EH (cell line): Measurements from ENCODE around the gene HRH2.
"Not testable (repeated sequence)": the region's sequence is repeated elsewhere in the genome, so short reads cannot be mapped to it uniquely, and the experiment has no call there.

ENCODE experiments used
- DNase-seq: peaks from one replicate; pipeline ENCODE4 v3.0.0-alpha.2; 2015; ENCODE audit warnings: low read depth

The HRH2 gene

DNA sequence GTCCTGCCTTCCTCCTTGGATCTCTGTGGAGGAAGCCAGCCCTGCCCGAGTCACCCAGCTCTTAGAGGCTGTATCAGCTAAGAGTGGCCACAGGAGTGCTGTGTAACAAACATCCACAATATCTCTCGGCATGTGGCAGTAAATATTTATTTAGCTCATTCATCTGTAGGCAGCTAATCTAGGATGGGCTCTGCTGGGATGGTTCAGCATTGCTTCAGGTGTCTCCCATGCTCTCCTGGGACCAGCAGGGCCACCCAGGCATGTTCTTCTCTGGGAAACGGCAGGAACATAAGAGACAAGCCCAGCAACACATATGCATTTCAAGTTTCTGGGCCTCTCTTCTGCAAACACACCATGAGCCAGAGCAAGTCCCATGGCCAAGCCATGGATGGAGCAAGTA lies 56.1 kb downstream of the HRH2 start:
- no peak for DNase-seq

GRCh38 chr5:175714479-175715085 lies 56.7 kb downstream of the HRH2 start:
- no peak for DNase-seq

DNA sequence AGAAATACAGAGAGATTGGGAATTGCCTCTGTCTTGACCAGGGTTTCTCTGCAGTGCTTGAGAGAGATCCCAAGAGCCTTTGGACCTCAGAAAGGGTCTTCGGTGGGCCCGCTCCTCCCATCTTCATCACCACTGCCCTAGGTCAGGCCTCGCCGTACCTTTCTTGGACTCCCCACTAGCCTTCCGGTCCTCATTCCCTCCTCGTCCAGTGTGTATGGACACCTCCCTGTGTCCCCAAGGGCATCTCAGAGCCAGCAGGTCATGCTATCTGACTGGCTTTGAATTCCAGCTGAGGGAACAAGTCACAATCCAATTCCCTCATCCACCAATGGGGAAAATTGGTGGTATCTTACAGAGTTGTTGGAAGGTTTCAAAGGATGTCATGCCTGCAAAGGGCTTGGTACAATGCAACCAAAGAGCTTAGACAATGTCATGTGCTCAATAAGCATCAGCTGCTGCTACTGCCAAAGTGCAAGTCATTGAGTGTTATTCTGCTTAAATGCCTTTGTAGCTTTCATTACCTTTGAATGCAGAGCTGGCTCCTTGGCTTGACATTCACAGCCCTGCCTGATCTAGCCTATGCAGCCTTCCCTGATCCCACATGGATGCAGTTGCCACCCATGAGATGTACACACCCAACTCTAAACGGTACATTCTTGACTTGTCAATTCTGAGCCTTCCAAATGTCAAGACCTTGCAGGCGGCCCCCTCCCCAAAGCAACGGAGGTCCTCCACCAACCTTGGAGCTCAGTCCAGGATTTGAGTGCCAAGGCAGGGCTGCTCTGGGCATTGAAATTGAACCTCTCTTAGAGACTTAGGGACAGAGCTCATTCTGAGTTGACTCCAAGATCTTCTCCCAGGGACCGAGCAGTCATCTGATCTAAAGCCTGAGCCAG lies 58.0 kb downstream of the HRH2 start:
- no peak for DNase-seq

DNA sequence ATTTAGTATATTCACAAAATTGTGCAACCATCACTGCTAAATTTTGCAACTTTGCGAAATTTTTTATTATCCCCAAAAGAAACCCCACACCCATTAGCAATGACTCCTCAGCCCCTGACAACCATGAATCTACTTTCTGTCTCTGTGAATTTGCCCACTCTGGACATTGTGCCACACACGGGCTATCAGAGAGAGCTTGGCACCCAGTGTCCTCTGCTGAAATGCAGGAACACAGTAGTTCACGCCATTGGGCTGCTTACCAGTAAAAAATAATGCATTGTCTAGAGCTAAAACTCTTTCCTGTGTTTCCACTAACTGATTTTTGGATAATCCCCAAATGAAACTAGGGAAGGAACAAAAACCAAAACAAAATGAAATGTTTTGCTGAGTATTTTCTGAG lies 60.0 kb downstream of the HRH2 start:
- no peak for DNase-seq

GRCh38 chr5:175718401-175719108 lies 60.7 kb downstream of the HRH2 start:
- DNase-seq: peak; percentile 24

DNA sequence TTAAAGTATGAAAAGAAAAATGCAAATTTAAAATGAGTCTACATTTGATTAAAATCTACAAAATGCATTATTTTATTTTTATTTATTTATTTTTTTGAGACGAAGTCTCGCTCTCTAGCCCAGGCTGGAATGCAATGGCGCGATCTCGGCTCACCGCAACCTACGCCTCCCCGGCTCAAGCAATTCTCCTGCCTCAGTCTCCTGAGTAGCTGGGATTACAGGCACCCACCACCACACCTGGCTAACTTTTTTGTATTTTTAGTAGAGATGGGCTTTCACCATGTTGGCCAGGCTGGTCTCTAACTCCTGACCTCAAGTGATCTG lies 61.2 kb downstream of the HRH2 start:
- not testable (repeated sequence) for DNase-seq

- DNase-seq: no peak
Measured at GRCh38 chr5:175724314-175725275, 66.7 kb downstream of the HRH2 start.

- DNase-seq: no peak
Measured at GRCh38 chr5:175728316-175728715, 70.4 kb downstream of the HRH2 start.

DNA sequence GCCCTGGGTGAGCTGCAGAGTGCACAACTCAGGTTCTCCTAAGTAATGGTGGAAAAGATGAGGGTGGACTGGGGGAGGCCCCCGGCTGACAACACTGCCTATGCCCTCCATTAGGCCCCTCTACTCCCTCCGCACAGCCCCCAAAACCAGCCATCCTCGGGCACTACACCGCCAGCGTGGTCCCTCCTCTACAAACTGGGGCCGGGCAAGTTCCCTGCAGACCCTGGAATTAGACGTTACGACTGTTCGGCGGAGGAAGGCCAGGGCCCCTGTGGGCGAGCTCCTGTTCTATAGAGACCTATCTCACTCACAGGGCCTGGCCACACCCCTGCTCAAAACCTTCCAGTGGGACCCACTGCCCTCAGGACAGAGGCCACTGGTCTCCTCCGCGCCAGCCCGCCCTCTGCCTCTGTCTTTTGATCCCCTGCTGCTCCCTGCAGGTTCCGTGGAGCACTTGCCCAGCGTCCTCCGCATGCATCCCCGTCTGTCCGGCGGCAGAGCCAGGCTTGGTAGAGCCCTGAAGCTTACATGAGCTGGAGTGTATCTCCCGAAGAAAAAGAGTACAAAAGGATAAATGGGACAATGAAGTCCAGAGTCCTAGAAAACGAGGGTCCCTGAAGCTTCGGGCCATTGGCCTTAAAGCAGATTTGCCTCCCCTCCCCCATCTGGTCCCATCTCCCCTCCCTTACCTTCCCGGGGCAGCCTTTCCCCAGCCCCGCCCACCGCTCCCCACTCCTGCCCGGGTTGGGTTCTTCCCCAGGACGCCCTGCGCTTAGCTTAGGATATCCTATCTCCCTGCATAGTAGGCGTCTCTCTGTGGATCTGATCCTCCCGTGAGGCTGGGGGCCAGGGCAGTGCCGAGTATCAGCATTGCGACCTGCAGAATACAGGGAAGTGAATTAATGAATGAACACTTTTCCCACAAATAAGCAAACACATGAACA lies 71.3 kb downstream of the HRH2 start:
- DNase-seq: peak; percentile 2

DNA sequence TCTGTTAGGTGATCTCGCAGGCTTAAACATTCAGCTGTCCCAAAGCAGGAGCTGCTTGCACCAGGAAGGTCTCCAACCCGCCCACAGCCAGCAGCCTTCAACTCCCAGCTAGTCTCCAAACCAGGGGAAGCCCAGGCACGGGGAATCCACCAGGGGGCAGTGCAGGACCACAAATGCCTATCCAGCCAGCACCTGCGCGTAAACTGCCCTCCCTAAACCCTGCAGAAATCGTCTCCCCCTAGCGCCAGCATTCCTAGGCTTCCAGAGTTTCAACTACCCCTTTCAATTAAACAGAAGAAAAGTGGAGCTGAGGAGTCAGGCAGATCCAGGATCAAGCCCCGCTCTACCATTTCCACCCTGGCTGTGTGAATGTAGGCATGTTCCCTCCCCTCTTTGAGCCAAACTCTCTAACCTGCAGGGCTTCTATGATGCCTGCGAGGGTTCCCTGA lies 72.0 kb downstream of the HRH2 start:
- peak; percentile 86 for DNase-seq

DNA sequence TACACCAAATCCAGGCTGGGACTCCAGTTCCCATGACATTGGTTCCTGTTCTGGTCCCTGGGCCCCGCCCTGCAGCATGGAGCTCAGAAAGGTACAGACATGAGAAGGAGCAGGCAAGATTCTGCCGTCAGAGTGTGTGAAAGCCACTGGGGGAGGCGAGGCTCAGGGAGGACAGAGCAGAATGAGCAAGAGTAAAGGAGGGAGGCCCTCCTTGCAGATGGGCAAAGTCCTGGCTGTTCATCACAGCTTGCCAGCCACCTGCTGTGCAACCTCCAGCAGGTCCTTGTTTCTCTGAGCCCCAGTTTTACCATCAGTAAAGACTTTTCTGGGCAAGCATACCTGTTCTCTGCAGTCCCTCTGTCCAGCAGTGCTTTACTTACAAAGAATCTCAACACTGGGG lies 73.3 kb downstream of the HRH2 start:
- DNase-seq: no peak

- no peak for DNase-seq
Measured at GRCh38 chr5:175731756-175732465, 74.0 kb downstream of the HRH2 start.

DNA sequence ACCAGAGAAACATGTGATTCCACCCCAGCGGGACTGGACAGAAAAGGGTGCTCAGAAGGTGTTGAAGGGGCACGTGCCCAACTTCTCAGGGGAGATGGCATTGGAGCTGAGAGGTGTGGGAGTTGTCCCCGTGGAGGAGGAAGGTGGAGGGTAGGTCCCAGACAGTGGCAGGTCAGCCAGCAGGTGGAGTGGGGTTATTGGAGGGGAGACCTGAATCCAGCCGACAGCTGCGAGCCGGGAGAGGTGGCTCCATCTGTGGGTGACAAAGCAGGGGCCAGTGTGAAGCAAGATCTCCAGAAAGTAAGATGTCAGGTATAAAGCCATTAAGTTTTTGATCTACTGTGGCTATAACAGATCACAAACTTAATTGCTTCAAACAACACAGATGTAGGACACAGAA lies 75.1 kb downstream of the HRH2 start:
- no peak for DNase-seq

- no peak for DNase-seq
Measured at GRCh38 chr5:175734016-175734415, 76.1 kb downstream of the HRH2 start.

DNA sequence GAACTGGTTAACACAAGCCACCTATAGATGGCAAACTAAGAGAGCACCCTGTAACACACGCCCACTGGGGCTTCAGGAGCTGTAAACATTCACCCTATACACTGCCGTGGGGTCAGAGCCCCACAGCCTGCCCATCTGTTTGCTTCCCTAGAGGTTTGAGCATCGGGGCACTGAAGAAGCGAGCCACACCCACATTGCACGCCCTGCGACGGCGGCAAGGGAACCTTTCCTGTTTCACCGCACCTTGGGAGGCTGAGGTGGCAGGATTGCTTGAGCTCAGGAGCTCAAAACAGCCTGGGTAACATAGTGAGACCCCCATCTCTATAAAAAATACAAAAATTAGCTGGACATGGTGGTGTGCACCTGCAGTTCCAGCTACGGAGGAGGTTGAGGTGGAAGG lies 76.6 kb downstream of the HRH2 start:
- no peak for DNase-seq

GRCh38 chr5:175735701-175736100 lies 77.8 kb downstream of the HRH2 start:
- no peak for DNase-seq

DNA sequence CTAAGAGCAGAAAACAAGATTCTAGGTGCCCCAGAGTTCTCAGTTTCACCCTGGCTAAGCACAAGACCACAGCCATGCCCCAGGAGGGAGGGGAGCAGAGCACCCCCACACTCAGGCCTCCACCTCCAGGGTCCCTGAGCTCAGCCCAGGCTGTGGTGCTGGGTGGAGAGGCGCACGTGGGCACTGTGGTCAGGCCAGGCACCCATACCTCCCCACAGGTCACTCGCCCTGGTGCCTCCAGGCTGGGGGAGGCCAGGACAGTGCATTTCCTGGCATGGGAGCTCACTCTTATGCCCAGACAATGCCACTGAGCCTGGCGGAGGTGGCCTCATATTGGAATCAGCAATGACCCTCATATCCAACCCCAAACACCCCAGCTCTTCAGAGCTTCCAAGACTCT lies 78.8 kb downstream of the HRH2 start:
- no peak for DNase-seq

- no peak for DNase-seq
Measured at GRCh38 chr5:175737481-175737880, 79.6 kb downstream of the HRH2 start.

DNA sequence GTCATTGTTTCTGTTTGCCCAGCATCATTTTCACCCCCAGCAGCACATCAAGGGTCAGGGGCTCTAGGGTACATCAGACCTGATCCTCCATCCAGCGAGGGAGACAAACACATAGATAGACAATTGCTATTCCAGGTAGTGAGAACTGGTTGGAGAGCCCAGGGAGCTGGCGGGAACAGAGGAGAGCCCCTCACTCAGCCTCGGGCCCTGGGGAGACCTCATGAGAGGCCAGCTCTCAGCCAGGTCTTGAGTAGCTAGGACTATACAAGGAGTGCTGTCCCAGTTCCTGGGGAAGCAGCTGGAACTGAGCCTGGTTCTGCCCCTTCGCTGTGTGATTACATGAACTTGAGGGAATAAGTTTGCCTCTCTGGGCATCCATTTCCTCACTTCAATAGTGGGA lies 80.3 kb downstream of the HRH2 start:
- no peak for DNase-seq

DNA sequence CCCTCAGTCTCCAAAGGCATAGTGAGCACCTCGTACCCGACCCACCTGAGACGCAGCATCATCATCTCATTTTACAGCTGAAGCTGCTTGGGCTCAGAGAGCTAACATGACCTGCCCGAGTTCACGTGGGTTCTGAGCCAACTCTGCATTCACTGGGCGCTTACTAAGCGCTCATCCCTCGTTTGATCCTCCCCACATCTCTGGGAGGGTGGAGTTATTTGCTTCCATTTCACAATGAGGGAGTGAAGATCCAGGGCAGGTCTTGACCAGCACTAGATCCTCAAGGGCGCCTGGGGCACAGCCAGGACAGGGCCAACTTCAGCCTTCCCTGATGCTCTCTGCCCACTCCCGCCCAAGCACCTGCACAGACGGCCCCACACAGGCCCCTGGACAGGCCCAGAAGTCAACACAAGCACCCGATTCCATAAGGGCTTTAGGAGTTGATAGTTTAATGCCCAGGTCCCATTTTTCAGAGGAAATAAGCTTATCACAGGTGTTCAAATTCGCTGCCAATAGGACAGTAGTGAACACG lies 80.8 kb downstream of the HRH2 start:
- no peak for DNase-seq
